ENCODE data around the gene RHOBTB1. TPM values are rescaled to one million over a fixed set of nuclear protein-coding genes. Genes with fewer than 3 reads are reported as not detected.
A peak's percentile ranks its signal among the peaks of the same experiment; 100 is the strongest.

RHOBTB1 gene
- total RNA-seq, 2 donors from 2014 or later, result 16.7 to 19.6 TPM

GRCh38 chr10:60906411-60906810 lies 37.6 kb downstream of the RHOBTB1 start:
- DNase-seq (ENCODE audit: low spot score) (no peak), ATAC-seq (ENCODE audit: insufficient number of reproducible peaks, low FRiP score, low read depth) (no peak)
- Histone ChIP-seq H3K9me3 (no peaks in the 10 kb centered on the region), H3K27me3 (replicated peaks; ENCODE audit: insufficient read depth) (no peaks in the 10 kb centered on the region), H3K36me3 (no peaks in the 10 kb centered on the region), H3K27ac (no peak overlapping the region), H3K4me1 (ENCODE audit: control insufficient read depth in 1 of 2, low read depth in 2 of 2) (peaks cover 15 to 57% of the 10 kb centered on the region in 2 donors), H3K4me3 (no peak overlapping the region)
- no peak for TF ChIP-seq CTCF (IDR thresholded peaks at IDR 0.05)

- DNase-seq (ENCODE audit: low spot score) (peak; percentile 41), ATAC-seq (ENCODE audit: insufficient number of reproducible peaks, low FRiP score, low read depth) (peak; percentile 74)
- no peak for TF ChIP-seq CTCF (IDR thresholded peaks at IDR 0.05)
Observed at GRCh38 chr10:60905580-60905979, 38.4 kb downstream of the RHOBTB1 start.

GRCh38 chr10:60903096-60903495 lies 40.9 kb downstream of the RHOBTB1 start:
- ATAC-seq (ENCODE audit: insufficient number of reproducible peaks, low FRiP score, low read depth) (no peak), DNase-seq (ENCODE audit: low spot score) (no peak)
- no peak for TF ChIP-seq CTCF (IDR thresholded peaks at IDR 0.05)
- H3K4me1 ChIP-seq (ENCODE audit: control insufficient read depth in 1 of 2, low read depth in 2 of 2), result peaks cover 7 to 47% of the 10 kb centered on the region in 2 donors
- H3K4me3 ChIP-seq, result no peak overlapping the region
- H3K9me3 ChIP-seq, result no peaks in the 10 kb centered on the region
- H3K27me3 ChIP-seq (replicated peaks; ENCODE audit: insufficient read depth), result no peaks in the 10 kb centered on the region
- no peaks in the 10 kb centered on the region for H3K36me3 ChIP-seq
- no peak overlapping the region for H3K27ac ChIP-seq

More at GRCh38 chr10:60905580-60905979, 38.4 kb downstream of the RHOBTB1 start:
- no peaks in the 10 kb centered on the region for H3K9me3 ChIP-seq
- H3K4me3 ChIP-seq, result no peak overlapping the region
- H3K4me1 ChIP-seq (ENCODE audit: control insufficient read depth in 1 of 2, low read depth in 2 of 2), result peaks cover 8 to 57% of the 10 kb centered on the region in 2 donors
- H3K27me3 ChIP-seq (replicated peaks; ENCODE audit: insufficient read depth), result no peaks in the 10 kb centered on the region
- peak overlapping the region; percentile 9 to 18 for H3K27ac ChIP-seq
- no peaks in the 10 kb centered on the region for H3K36me3 ChIP-seq

- Histone ChIP-seq H3K27me3 (replicated peaks; ENCODE audit: insufficient read depth) (no peaks in the 10 kb centered on the region), H3K4me1 (ENCODE audit: control insufficient read depth in 1 of 2, low read depth in 2 of 2) (peaks cover 7 to 49% of the 10 kb centered on the region in 2 donors), H3K27ac (peak overlapping the region in 1 of 2 donors; percentile 5), H3K36me3 (no peaks in the 10 kb centered on the region), H3K9me3 (no peaks in the 10 kb centered on the region), H3K4me3 (no peak overlapping the region)
- ATAC-seq (ENCODE audit: insufficient number of reproducible peaks, low FRiP score, low read depth) (no peak), DNase-seq (ENCODE audit: low spot score) (no peak)
- TF ChIP-seq CTCF (IDR thresholded peaks at IDR 0.05), result no peak
Observed at GRCh38 chr10:60901561-60902235, 42.3 kb downstream of the RHOBTB1 start.

- H3K9me3 ChIP-seq, result no peaks in the 10 kb centered on the region
- no peaks in the 10 kb centered on the region for H3K36me3 ChIP-seq
- H3K4me1 ChIP-seq (ENCODE audit: control insufficient read depth in 1 of 2, low read depth in 2 of 2), result peaks cover 19 to 45% of the 10 kb centered on the region in 2 donors
- no peaks in the 10 kb centered on the region for H3K27me3 ChIP-seq (replicated peaks; ENCODE audit: insufficient read depth)
- TF ChIP-seq CTCF (IDR thresholded peaks at IDR 0.05), result no peak
- H3K27ac ChIP-seq, result no peak overlapping the region
- ATAC-seq (ENCODE audit: insufficient number of reproducible peaks, low FRiP score, low read depth) (no peak), DNase-seq (ENCODE audit: low spot score) (no peak)
- no peak overlapping the region for H3K4me3 ChIP-seq
Observed at GRCh38 chr10:60899266-60899665, 44.7 kb downstream of the RHOBTB1 start.

All from thoracic aorta (tissue), 2 donors.